Spinal cord (tissue), 10 donors: ENCODE measurements around the gene MAJIN. TPM values are rescaled to one million over a fixed set of nuclear protein-coding genes. Genes with fewer than 3 reads are reported as not detected.

Experiments used
- DNase-seq, 6 donors: peaks; one replicate each; pipeline versions ENCODE4 v3.0.0 to v3.0.0-alpha.2; 2013 to 2015; ENCODE audit warnings: low spot score in 6 of 6, low read depth in 4 of 6
- H3K27ac ChIP-seq: one replicate; pipeline ENCODE4 v1.5.1; 2013; ENCODE audit warnings: low read depth, low read length, control low read depth
- H3K27me3 ChIP-seq: one replicate; pipeline ENCODE4 v1.6.1; 2013; ENCODE audit warnings: low read length; ENCODE audit not compliant: control insufficient read depth, insufficient read depth
- H3K36me3 ChIP-seq: one replicate; pipeline ENCODE4 v1.6.1; 2013; ENCODE audit warnings: low read length; ENCODE audit not compliant: control insufficient read depth, insufficient read depth
- H3K4me1 ChIP-seq: one replicate; pipeline ENCODE4 v1.6.1; 2013; ENCODE audit warnings: low read length; ENCODE audit not compliant: control insufficient read depth, insufficient read depth
- H3K4me3 ChIP-seq: one replicate; pipeline ENCODE4 v1.5.1; 2013; ENCODE audit warnings: low read depth, low read length, control low read depth
- H3K9me3 ChIP-seq: one replicate; pipeline ENCODE4 v1.6.1; 2013; ENCODE audit warnings: low read length; ENCODE audit not compliant: control insufficient read depth, insufficient read depth
- WGBS: methylation state at CpG from one replicate; pipeline ENCODE4 v1.1.5; 2013; ENCODE audit warnings: missing lambda C conversion rate; ENCODE audit not compliant: insufficient coverage; 5-methylcytosine and 5-hydroxymethylcytosine counted together
- long read RNA-seq, 4 donors: transcript quantifications; one replicate each; lab custom pipeline, GENCODE V29; 2026
- polyA plus RNA-seq, 2 donors: library from polyadenylated mRNA; unstranded; fragments of 120-200 nt; gene quantifications; one replicate each; pipeline ENCODE4 v1.2.1, GENCODE V29; 2013; ENCODE audit not compliant: insufficient read length in 2 of 2
- total RNA-seq, 2 donors: library from RNA; depleted of rRNA in 1 of 2; stranded (reverse); fragments of 120-200 nt in 1 of 2; fragments of >200 nt in 1 of 2; gene quantifications; one replicate each; pipeline versions ENCODE4 v1.2.3 to v1.2.4, GENCODE V29; 2013 to 2014
- donor health status: healthy.

MAJIN gene, protein sequence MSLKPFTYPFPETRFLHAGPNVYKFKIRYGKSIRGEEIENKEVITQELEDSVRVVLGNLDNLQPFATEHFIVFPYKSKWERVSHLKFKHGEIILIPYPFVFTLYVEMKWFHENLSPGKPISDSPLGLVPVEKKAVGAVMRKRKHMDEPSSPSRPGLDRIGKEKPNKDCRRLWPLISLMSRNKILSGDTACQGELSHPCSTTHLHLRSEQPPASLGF
- total RNA-seq (under 1 TPM in 1 of 2 donors, not detected in 1; 0.50 TPM), polyA plus RNA-seq (under 1 TPM in 1 of 2 donors, not detected in 1; 0.42 TPM)
- long read RNA-seq, donor 1, partial matches to known transcripts, result 0 of 1 reads
- long read RNA-seq, donor 1, other reads (novel, unspliced or antisense), result 0 of 1 reads
- long read RNA-seq, donor 2, result 0 reads
- long read RNA-seq, donor 3, result 0 reads
- long read RNA-seq, donor 4, result 0 reads

DNA sequence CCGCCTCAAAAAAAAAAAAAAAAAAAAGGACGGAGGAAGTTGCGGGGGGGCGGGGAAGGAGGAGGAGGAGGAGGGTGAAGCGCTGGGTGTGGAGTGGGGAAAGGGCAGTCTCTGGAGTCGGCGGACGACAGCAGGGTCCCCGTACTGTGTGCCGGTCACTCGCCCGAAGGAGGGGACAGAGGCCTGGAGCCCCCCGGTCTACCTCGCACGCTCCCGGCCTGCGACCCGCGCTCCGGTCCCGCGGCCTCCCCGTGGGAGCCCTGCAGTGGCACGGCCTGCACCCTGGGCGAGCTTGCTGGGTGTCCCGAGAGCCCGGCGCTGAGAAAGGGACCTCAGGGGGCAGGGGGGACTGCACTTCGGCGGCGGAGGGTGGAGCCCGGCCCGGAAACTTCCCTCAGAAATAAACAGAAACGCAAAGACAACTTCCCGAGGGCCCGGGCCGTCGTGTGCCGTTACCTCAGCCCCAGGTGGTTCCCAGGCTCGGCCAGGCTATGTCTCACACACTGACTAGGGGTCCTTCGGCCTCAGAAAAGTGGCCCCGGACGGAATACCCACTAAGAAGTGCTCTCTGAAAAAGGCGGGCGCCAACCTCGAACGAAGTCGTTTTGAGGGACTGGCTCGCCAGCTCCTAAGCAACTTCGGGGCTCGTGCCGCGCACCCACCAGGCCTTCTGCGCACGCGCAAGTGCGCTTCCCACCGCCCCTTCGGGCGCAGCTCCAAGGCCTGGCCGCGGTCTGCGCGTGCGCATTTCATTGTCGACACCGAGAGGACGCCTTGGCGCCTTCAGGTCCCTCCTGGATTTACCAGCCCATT lies at the start of gene MAJIN:
Gene MAJIN, minus strand, starts transcription at position 688 of the 813 bp plus-strand sequence. CDS start 12,703 bp downstream, outside the sequence.
- 16% methylated on average over 65 of the region's 69 CpGs for WGBS
- peak within 1 kb of the TSS; percentile 12 for H3K4me3 ChIP-seq

DNA sequence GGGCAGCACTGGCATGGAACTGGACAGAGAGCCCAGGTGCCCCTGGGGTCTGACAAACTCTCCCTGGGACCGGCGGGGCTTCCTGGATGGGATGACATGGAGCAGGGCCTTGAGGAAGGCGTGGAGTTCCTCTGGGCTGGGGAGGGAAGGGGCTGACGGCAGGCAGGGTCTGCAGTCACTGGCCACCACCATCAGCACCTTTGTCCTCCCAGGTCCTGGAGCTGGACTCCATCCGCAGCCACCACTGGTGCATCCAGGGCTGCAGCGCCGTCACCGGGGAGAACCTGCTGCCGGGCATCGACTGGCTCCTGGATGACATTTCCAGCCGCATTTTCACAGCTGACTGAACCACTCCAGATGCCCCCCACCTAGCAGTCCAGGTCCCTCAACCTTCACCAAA lies 49.6 kb upstream of the MAJIN start:
- Histone ChIP-seq H3K9me3 (no peaks in the 10 kb centered on the region), H3K36me3 (peaks cover 52% of the 10 kb centered on the region), H3K27me3 (no peaks in the 10 kb centered on the region), H3K4me3 (no peak overlapping the region), H3K27ac (no peak overlapping the region), H3K4me1 (no peaks in the 10 kb centered on the region)
- no peak for DNase-seq
- WGBS, result 92% methylated on average over 10 of the region's 11 CpGs

More for the DNA sequence above, at the start of gene MAJIN:
- DNase-seq, result peak; percentile 73 to 97 (median 77)
- H3K4me1 ChIP-seq, result peaks cover 13% of the 10 kb centered on the region
- no peaks in the 10 kb centered on the region for H3K9me3 ChIP-seq
- no peaks in the 10 kb centered on the region for H3K27me3 ChIP-seq
- H3K27ac ChIP-seq, result no peak within 1 kb of the TSS
- no peaks in the 10 kb centered on the region for H3K36me3 ChIP-seq

DNA sequence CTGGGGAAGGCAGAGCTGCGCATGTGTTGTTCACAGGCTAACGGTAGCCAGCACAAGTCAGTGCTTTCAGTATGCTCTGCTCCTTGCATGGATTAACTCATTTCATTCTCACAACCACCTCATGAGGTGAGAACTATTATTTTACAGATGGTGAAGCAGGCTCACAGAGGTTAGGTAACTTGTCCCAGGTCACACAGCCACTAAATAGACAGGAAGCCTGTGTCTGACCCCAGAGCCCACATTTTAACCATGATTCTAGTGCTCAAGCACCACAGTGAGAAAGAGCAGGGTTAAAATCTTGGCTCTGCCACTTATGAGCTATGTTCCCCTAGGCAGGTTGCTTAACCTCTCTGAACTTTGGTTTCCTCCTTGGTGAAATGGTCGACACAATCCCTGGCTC lies 49.1 kb upstream of the MAJIN start:
- Histone ChIP-seq H3K9me3 (no peaks in the 10 kb centered on the region), H3K27ac (no peak overlapping the region), H3K4me3 (no peak overlapping the region), H3K27me3 (no peaks in the 10 kb centered on the region), H3K36me3 (peaks cover 53% of the 10 kb centered on the region), H3K4me1 (no peaks in the 10 kb centered on the region)
- no peak for DNase-seq
- WGBS, result 80% methylated on average over 1 of the region's 3 CpGs

DNA sequence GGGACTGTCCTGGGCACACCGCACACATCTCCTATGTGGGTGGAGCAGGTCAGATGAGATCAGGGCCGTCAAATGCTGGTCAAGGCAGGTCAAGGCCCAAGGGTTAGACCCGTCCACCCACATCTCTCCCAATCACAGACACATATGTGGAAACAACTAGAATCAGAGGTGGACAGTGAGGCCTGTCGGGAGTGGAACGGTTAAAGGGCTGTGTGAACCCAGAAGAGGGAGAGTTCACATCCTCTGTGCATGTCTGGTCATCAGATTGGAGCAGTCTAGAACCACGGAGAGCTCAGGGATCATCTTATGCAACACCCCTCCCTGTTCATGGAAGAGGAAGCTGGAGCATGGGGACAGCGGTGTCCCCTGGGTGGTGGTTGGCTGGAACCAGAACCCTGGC lies 47.9 kb upstream of the MAJIN start:
- H3K4me1 ChIP-seq, result peaks cover 6% of the 10 kb centered on the region
- no peaks in the 10 kb centered on the region for H3K27me3 ChIP-seq
- H3K27ac ChIP-seq, result no peak overlapping the region
- no peak for DNase-seq
- 92% methylated on average over 2 of the region's 7 CpGs for WGBS
- no peak overlapping the region for H3K4me3 ChIP-seq
- H3K36me3 ChIP-seq, result peaks cover 53% of the 10 kb centered on the region
- H3K9me3 ChIP-seq, result no peaks in the 10 kb centered on the region

DNA sequence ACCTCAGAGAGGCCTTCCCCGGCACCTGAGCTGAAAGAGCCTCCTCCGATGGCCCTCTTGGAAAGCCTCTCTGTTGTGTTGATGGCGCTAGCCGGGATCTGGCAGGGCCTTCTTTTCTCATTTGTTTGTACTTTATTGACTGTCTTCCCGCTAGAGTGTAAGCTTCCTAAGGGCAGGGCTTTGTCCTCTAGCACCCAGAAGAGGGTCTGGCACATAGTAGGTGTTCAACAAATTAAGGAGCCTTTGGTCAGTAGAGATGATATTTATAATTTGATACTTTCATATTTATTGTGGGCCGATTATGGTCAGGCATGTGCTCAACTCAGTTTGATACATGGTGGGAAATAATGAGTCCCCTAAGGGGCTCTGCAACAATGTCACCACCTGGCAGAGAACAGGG lies 46.0 kb upstream of the MAJIN start:
- Histone ChIP-seq H3K36me3 (peaks cover 53% of the 10 kb centered on the region), H3K4me1 (peaks cover 15% of the 10 kb centered on the region), H3K27ac (no peak overlapping the region), H3K4me3 (no peak overlapping the region), H3K9me3 (no peaks in the 10 kb centered on the region), H3K27me3 (no peaks in the 10 kb centered on the region)
- no peak for DNase-seq
- WGBS, result 84% methylated on average over 3 of the region's 6 CpGs

GRCh38 chr11:65016705-65017104 lies 44.8 kb upstream of the MAJIN start:
- Histone ChIP-seq H3K27me3 (no peaks in the 10 kb centered on the region), H3K9me3 (no peaks in the 10 kb centered on the region), H3K27ac (no peak overlapping the region), H3K4me1 (peaks cover 15% of the 10 kb centered on the region), H3K4me3 (no peak overlapping the region), H3K36me3 (peaks cover 43% of the 10 kb centered on the region)
- DNase-seq, result no peak
- 99% methylated on average over 4 of the region's 4 CpGs for WGBS

DNA sequence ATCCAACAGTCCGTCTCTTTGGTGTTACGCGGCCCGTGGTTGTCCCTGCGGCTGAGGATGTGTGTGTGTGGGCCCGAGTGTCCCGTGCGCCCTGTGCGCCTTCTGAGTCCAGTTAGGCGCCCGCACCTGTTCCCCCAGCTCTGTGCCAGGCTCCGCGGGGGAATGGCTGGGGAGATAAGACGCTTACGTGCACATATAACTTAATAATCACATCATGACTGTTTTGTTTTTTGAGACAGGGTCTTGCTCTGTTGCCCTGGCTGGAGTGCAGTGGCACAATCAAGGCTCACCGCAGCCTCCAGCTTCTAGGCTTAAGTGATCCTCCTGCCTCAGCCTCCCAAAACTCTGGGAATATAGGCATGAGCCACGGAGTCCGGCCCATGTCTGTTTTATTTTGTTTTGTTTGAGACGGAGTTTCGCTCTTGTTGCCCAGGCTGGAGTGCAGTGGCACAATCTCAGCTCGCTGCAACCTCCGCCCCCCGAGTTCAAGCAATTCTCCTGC lies 42.9 kb upstream of the MAJIN start:
- peak overlapping the region; percentile 92 for H3K4me3 ChIP-seq

GRCh38 chr11:65013888-65014725 lies 42.2 kb upstream of the MAJIN start, which contains the start of gene ARL2:
Gene ARL2 (plus strand): TSS chr11:65014160. CDS start chr11:65014208, 48 bp downstream.
- H3K9me3 ChIP-seq, result no peaks in the 10 kb centered on the region
- peaks cover 15% of the 10 kb centered on the region for H3K4me1 ChIP-seq
- WGBS, result under 1% methylated on average over 96 of the region's 96 CpGs
- peak; percentile 79 to 98 (median 86) for DNase-seq
- peaks cover 21% of the 10 kb centered on the region for H3K36me3 ChIP-seq
- peak within 1 kb of the TSS; percentile 92 for H3K4me3 ChIP-seq
- no peaks in the 10 kb centered on the region for H3K27me3 ChIP-seq
- H3K27ac ChIP-seq, result peak within 1 kb of the TSS; percentile 100

More for the DNA sequence above, 42.9 kb upstream of the MAJIN start:
- Histone ChIP-seq H3K27me3 (no peaks in the 10 kb centered on the region), H3K9me3 (no peaks in the 10 kb centered on the region), H3K4me1 (peaks cover 15% of the 10 kb centered on the region), H3K36me3 (peaks cover 24% of the 10 kb centered on the region), H3K27ac (peak overlapping the region; percentile 100)
- whole genome bisulfite sequencing, result 10% methylated on average over 11 of the region's 23 CpGs
- no peak for DNase-seq
